NCI-H2107 treated with DMSO at 0.1 percent for 48 hours (cell line): ENCODE results near the gene SPDYE6.
"Not testable (repeated sequence)": the region's sequence is repeated elsewhere in the genome, so short reads cannot be mapped to it uniquely, and the experiment has no call there.

Source experiments
- DNase-seq: peaks from one replicate; lab custom pipeline; 2025; ENCODE audit not compliant: unreplicated experiment; lab: John Stamatoyannopoulos, UW

SPDYE6 gene

GRCh38 chr7:102356344-102356743, at the start of gene SPDYE6:
Gene SPDYE6, minus strand, starts transcription at chr7:102356444. Its CDS starts 421 bp downstream, at chr7:102356023.
- DNase-seq = not testable (repeated sequence)

- DNase-seq = not testable (repeated sequence)
These were observed 48.6 kb upstream of the SPDYE6 start for GRCh38 chr7:102404862-102405188.

GRCh38 chr7:102404005-102404861, 48.0 kb upstream of the SPDYE6 start:
- peak; percentile 63 for DNase-seq

GRCh38 chr7:102403563-102403962, 47.3 kb upstream of the SPDYE6 start:
- no peak for DNase-seq

GRCh38 chr7:102400360-102400759, 44.1 kb upstream of the SPDYE6 start:
- DNase-seq = no peak

GRCh38 chr7:102398543-102398942, 42.3 kb upstream of the SPDYE6 start:
- no peak for DNase-seq

- DNase-seq = no peak
These were observed 40.4 kb upstream of the SPDYE6 start for GRCh38 chr7:102396710-102397019.

- DNase-seq = peak; percentile 87
These were observed 39.8 kb upstream of the SPDYE6 start, which contains the start of gene PRKRIP1 for GRCh38 chr7:102395873-102396709. Gene PRKRIP1, plus strand, starts transcription at chr7:102396363. Its CDS starts 49 bp downstream, at chr7:102396412.

- DNase-seq = peak; percentile 60
These were observed 39.3 kb upstream of the SPDYE6 start for GRCh38 chr7:102395592-102395872.

- no peak for DNase-seq
These were observed 37.2 kb upstream of the SPDYE6 start for GRCh38 chr7:102393467-102393866.

- no peak for DNase-seq
These were observed 36.1 kb upstream of the SPDYE6 start for GRCh38 chr7:102392330-102392729.

- peak; percentile 67 for DNase-seq
These were observed 34.6 kb upstream of the SPDYE6 start for GRCh38 chr7:102390697-102391484.

GRCh38 chr7:102389810-102390209, 33.6 kb upstream of the SPDYE6 start:
- no peak for DNase-seq

GRCh38 chr7:102387064-102387463, 30.8 kb upstream of the SPDYE6 start:
- DNase-seq = no peak

- not testable (repeated sequence) for DNase-seq
These were observed 25.6 kb upstream of the SPDYE6 start for GRCh38 chr7:102381696-102382425.

- DNase-seq = not testable (repeated sequence)
These were observed 24.6 kb upstream of the SPDYE6 start for GRCh38 chr7:102380837-102381236.

- DNase-seq = no peak
These were observed 20.8 kb upstream of the SPDYE6 start for GRCh38 chr7:102376964-102377466.

- DNase-seq = not testable (repeated sequence)
These were observed 16.6 kb upstream of the SPDYE6 start for GRCh38 chr7:102372796-102373195.

GRCh38 chr7:102370038-102370437, 13.8 kb upstream of the SPDYE6 start:
- DNase-seq = not testable (repeated sequence)

GRCh38 chr7:102365390-102365789, 9.1 kb upstream of the SPDYE6 start:
- not testable (repeated sequence) for DNase-seq
